Activated naive CD4-positive, alpha-beta T cell (primary cell): ENCODE measurements around the gene HHIPL1.

ENCODE experiments used
- DNase-seq, 4 experiments: peaks; one replicate each; lab custom pipeline; 2025; lab: John Stamatoyannopoulos, UW

Gene HHIPL1

DNA sequence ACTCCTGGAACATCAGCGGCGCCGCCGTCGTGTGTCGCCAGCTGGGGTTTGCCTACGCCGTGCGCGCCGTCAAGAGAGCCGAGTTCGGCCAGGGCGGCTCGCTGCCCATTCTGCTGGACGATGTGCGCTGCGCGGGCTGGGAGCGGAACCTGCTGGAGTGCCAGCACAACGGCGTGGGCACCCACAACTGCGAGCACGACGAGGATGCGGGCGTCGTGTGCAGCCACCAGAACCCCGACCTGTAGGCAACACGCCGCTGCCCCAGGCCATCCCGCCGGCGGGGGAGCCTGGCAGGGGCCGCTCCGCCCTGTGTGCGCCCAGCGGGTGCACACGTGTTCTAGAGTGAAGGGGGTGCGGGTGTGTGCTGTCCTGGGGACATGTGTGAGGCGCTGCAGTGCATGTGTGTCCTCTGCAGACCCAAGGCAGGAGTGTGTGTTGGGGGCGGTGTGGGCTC, 30.5 kb downstream of the HHIPL1 start:
- no peak for DNase-seq

DNA sequence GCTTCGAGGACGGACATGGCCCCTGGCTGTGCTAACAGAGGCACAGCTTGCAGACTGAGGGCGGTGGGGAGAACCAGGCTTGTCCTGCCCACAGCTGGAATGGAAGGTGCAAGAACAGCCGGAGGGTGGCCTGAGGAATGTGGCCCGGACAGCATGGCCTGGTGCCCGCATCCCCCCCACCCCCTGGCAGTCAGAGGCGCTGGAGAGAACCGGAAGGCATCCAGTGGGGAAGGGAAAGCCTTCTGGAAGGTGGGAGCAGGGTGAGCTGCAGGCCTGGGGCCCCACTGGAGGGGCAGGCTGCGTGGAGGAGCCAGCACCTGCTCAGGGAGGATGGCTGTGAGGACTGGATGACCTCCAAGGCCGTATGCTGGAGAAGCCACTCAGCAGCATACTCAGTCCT, 31.0 kb downstream of the HHIPL1 start:
- DNase-seq = no peak

DNA sequence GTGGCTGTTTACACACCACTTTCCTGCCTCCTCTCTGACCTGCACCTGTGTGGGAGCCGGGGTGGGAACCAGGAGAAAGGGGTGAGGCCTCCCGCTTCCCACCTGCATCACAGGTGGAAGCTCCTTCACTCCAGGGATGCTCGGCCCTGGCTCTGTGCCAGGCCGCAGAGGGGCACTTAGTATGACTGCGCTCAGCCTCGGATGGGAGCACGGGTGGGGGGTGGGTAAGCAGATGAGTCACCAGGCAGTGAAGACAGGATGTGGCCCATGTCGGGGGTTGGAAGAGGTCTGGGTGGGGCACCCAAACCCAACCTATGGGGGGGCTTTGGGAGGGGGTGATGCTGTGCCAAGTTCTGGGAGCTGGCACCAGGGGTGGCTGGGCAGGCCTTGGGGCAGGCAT, 31.7 kb downstream of the HHIPL1 start:
- DNase-seq = no peak

DNA sequence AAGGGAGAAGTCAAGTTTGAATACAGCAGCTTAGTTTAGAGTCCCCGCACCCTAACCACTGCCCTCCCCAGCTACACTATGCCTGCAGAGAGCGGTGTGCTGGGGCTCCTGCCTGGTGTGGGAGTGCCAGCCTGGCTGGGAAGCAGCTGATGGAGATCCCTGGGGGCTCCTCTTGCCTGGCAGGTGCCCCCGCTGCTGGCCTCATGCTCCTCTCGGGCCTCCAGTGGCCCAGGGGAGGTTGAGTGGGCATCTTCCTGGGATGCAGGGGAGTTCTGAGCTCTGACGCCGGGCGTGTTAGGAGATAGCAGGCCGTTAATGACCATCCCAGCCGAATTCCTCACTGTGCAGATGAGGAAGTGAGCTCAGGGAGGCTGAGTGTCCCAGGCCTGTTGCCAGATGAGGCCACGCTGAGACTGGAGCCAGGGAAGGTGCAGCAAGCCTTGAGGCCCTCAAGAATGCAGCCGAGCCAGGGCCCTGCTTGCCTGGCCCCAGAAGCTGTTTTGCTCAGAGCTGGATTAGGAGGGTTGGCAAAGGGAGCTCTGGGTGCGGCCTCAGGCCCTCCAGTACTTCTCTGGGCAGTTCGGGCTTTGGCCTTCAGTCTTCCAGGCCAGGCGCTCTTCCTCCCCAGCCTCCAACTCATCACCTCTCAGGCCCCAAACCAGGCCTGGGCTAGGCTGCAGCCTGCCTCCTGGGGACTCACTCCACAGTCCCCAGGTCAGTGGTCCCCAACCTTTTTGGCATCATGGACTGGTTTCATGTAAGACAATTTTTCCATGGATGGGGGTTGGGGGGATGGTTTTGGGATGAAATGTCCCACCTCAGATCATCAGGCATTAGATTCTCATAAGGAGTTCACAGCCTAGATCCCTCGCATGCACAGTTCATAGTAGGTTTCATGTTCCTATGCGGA, 32.6 kb downstream of the HHIPL1 start:
- no peak for DNase-seq

DNA sequence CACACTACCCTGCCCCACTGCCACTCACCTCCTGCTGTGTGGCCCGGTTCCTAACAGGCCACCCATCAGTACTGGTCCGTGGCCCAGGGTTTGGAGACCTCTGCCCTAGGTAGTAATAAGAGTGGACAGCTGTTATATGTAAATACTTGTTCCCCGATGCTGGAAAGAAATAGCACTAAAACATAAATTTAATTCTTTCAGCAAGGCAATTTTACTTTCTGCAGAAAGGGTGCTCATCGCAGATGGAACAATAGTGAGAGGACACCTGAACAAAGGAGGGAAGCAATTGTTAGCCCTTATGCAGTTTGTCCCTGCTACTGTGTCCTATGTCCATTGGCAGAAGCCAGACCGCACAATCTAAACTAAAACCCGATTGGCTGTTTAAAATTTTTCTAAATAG, 33.3 kb downstream of the HHIPL1 start:
- no peak for DNase-seq

DNA sequence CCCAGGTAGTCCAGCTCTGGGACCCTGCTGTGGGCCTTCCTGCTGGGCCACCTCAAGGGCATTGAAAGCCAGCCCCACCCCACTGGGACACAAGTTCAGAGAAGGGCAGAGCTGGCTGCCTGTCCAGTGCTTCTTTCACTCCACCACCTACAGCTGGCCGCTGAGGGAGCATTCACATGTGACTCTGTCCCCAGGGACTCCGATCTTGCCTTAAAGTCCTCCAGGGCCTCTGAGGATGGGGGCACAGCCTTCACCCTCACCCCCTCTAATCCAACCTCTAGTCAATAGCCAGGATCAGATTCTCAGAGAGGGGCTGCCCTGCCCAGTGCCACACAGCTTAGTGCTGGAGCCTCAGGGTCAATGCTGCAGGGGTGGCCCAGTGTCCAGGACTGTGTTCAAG, 34.2 kb downstream of the HHIPL1 start:
- no peak for DNase-seq

DNA sequence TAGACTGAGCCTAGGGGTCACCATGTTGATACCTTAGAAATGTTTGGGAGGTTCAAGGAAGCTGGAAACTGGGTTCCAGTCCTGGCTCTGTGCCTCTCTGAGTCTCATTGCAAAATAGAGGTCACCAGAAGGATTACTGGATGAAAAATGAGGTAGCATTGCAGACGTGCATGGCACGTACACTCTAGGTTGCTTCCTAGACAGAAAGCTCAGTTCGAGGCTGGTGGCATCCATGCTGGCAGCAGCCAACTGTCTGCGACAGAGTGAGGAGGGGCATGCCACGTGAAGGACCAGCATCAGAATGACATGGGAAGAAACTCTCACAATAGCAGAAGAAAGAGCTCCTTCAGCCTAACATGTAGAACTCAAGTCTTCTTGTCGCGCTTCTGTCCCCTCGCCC, 34.6 kb downstream of the HHIPL1 start:
- no peak for DNase-seq

DNA sequence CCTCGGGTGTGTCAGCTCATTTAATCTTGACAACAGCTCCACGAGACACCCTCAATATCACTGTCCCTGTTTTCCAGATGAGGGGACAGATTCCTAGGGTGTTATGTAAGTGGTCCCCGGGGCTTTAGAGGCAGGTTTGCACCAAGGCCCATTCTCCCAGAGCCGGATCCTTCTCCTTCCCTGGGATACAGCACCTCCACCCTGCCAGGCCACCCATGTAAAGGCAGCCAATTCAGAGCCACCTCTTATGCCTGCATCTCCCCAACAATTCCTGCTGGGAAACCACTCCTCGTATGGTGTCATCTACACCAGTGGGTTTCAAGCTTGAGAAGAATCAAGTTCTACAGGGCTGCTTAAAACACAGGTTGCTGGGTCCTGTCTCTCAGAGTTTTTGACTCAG, 35.1 kb downstream of the HHIPL1 start:
- DNase-seq = no peak

DNA sequence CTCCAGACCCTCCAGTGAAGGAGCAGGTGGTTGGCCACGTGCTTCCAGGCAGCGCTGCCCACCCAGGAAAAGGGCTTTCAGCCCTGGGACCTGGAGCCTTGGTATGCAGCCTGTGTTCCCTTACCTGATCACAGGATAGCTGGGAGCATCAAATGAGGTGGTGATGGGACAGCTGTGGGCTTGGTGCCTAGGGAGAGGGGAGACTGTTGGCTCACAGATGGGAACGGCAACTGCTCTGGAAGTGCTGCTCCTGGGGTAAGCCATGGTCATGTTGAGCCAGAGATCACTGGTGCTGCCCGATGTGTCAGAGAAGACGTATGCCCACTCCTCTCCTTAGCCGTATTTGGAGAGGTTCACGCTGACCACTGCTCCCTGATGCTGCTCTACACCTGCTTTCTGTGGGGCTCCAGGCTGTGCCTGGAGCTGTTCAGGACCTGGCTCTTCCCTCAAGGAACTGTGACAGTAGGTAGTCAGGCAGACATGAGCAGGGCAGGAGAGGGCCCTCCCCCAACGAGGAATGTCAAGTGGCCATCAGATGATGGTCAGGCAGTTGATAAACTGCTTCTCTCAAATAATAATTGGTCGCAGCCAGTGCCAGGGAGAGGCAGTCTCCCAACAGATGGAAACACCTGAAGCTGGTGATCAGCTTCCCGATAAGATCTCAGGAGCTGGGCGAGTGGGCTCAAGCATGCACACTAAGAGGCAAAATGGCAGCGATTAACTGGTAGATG, 36.3 kb downstream of the HHIPL1 start:
- DNase-seq = no peak

DNA sequence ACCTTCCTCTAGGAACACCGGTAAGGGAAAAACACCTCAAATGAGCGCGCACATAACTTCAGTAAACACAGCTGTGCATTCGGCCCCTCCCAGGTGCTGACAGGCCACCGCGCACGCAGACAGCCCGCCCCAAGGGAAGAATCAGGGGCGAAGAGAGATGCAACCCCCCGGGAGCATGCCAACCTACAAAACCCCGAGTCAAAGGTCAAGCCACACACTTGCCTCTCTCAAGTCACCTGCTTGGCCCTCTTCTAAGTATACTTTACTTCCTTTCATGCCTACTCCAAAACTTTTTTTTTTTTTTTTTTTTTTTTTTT, 36.9 kb downstream of the HHIPL1 start:
- no peak for DNase-seq

DNA sequence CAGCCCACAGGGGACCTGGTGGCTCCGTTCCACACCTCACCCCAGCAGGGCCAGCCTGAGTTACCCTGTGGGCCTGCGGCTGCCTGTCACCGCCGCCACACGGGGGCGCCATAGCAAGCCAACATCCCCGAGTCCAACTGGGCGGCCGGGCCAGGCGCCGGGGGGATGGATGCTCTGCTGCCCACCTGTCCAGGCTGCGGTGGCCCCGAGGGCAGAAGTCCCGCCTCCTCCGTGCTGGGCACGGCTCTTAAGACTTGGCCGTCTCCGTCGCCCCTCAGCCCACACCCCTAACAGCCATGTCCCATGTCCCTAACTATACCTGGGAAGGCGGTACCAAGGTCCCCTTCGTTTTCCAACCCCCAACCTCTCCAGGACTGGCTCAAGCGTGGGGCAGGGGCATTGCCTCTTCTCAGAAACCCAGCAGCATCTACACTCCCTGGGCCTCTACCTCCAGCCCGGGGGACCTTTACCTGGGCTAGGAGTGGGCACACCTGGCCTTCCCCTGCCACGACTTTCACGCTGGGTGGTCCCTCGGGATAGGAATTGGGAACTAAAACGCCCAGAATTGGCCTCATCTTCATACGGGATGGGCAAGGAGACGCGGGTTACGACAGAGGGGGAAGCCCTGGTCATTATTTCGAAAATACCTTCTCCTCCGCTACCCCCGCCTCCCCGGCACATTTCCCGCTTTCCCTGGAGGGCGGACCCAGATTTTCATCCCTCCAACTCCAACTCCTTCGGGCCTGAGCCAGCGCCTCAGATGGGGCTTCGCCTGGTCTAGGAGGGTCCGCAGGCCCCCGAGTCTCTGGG, 38.1 kb downstream of the HHIPL1 start:
- DNase-seq = peak; percentile 61 to 74 (median 68)

DNA sequence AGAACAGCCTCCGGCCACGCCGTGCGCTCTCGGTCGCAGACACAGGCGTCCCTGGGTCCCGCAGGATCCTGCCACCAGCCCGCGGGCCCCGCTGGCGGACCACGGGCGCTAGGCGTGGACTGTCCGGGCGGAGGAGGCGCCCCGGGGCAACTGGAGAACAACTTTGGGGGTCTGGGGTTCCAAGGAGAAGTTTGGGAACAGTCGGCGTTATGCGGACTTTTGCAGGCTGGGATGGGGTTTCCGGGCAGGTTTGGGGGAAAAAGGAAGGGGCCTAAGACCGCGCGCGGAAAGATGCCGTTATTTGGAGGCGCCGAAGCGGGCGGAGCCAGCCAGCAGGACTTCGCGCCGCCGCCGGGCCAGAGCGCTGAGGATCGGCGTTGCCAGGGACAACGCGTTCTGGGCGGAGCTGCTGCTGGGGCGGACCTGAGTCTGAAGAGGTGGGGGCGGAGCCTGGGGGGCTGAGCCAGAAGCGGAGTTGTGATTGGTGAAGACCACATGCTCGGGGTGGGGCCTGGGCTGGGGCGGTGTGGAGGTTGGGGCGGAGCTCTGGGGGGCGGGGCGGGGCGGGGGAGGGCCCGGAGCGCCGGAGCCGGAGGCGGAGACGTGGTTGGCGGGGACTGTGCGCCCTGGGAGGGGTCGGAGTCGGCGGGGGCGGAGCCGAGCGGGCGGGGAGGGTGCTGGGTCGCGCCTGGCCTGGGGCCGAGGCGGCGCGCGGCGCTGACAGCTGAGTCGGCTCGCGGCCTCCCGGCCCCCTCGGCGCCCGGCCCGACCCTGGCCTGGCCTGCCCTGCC, 38.9 kb downstream of the HHIPL1 start, which contains the start of gene CYP46A1:
TSS of gene CYP46A1 (plus strand) at position 680 of the 791 bp plus-strand sequence. CDS start 120 bp downstream, outside the sequence.
- DNase-seq = peak; percentile 94 to 99 (median 97)

DNA sequence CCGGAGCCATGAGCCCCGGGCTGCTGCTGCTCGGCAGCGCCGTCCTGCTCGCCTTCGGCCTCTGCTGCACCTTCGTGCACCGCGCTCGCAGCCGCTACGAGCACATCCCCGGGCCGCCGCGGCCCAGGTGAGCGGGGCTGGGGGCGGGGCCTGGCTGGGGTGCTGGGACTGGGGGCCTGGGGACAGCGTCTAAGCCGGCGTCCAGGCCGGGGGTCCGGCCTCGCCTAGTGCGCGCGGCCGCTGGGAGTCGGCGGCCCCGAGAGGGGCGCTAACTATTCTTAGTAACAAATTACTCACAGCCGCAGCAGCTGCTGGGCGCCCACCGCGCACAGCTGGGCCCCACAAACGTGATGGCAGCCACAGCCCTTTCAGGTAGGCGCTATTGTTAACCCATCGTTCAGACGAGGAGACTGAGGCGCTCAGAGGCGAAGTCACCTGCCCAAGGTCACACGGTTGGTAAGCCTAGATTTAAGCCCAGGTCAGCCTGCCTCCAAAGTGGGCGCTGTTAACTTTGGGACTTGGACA, 39.5 kb downstream of the HHIPL1 start:
- peak in 1 of 4 experiments; percentile 64 for DNase-seq

DNA sequence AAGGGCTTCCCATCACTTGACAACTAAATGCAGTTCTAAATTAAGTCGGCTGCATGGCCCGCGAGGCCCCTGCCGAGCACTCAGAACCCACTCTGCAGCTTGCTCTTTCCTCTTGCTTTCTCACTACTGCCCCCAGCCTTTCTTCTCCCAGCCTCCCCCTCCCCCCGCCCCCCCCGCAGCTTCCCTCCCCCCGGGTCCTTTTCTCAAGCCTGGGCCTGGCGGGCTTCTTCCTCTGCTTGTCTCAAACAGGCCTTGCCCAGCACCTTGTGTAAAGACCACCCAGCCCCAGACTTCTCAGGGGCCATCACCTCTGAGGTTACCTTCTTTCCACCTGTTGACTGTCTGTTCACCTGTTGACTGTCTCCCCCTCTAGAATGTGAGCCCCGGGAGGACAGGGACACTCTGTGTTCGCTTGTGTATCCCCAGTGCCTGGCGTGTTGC, 40.2 kb downstream of the HHIPL1 start:
- no peak for DNase-seq

DNA sequence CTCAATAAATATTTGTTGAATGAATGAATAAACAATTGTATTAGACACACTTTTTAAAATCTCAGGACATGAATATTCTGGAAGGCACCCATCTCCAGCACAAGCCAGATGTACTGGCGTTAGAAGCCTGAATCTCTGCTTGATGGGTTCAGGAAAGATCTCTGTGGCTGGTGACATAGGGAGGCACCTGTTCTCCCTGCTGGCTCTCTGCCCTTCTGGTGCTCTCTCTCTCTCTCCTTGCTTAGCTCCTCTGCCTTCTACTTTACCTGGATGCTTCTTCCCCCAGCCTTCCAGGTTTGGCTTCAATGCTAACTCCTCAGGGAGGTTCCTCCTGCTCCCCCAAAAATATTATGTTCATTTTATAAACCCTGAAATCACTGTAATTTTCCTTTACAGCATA, 40.7 kb downstream of the HHIPL1 start:
- no peak for DNase-seq

DNA sequence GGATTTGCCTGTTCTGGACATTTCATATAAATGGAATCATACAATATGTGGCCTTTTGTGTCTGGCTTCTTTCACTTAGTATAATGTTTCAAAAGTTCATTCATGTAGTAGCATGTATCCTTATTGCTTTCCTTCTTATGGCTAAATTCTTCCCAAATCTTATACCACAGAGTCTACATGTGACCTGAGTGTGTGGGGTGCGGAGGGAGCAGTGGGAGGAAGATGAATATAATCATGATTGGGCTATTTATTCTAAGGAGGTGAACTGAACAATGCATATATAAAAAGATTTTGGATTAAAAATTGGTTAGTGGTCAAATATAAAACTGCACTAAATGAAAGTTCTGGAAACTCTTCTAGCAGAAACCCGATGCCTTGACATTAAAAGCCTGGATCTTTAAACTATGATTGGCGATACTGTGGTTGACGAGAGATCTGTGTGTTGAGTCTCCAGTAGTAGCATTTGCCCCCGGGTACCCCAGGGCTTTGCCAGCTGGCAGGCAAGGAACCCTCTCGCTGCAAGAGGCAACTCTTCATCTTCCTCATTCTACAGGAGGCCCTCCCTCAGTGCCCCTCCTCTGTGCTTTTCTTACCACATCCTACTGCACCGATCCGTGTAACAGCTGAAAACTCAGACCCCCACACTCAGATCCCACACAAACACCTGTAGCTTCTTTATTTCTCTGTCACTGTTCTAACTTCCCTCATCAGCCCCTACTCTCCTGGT, 41.8 kb downstream of the HHIPL1 start:
- DNase-seq = no peak

DNA sequence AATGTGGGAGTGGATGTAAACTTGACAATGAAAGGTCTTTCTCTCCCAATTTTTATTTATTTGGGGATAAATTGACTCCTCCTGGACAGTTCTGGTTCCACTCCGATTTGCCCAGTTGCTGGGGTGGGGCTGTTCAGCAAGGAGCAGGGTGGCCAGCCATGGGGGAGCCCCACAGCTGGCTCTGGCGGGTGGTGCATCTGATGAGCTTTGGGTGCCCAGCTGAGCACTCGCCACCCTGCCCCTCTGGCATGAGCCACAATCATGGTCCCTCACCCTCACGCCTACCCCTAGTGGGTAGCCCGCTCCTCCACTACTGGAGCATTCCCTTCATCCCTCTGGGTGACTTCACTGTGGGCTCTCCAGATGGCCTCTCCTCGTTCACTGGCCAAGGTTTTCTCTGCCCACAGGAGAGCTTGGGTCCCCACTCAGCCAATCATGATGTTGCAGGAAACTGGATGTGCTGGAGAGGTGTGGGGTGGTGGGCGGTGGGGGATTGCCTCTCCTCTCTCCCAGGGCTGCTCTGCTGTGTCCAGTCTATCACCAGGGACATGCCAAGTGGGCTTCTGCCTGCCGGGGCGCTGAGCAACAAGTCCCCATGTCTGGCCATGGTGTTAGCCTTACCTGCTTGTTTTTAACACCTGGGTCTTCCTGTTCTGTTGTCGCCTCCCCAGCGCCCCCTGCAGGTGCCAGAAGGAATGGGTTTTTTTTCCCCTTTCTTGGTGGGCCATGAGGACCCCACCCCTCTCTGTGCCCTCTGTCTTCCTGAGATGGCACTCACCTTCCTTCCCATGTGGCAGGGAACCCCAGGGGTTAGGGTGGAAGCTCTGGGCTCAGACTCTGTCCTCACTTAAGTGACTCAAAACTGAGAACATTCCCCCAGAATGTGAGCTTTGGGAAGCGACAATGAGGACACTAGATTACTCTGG, 42.6 kb downstream of the HHIPL1 start:
- DNase-seq = peak in 2 of 4 experiments; percentile 4 to 24

DNA sequence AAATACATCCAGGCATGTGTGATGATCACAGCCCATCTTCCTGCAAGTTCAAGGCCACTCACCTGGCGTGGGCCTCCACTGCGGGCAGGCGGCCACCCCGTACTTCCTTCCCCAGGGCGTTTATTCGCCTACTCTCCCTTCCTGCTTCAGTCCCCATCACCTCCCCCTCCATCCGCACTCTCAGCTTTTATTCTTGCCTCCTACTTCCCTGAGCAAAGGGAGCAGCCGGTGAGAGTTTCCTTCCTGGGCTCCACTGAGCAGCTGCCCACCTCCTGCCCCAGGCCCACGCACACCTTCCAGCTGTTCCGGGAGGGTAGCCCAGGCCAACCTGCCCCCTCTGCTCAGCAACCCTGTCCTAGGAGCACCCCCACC, 43.3 kb downstream of the HHIPL1 start:
- no peak for DNase-seq

DNA sequence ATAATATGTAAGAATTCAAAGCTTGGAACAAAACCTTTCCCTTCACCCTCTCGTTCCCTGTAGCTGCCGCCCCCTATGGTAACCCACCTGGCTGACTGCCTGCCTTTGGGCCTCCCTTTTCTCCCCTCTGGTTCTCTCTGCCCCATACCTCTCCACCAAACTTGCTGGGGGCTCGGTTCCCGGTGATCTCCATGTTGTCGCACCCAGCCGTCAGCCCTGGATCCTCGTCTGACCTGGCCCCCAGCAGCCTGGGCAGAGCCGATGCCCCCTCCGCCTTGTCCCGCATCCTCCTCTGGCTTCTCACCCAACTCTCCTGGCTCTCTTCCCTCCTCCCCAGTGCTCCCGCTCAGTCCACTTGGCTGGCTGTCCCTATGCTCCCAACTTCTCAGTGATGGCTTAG, 43.7 kb downstream of the HHIPL1 start:
- DNase-seq = no peak
